ENCODE measurements around the gene DPPA2.

The DPPA2 gene

GRCh38 chr3:109325657-109326056 is 9.3 kb upstream of the DPPA2 start:
- no peak for DNase-seq (ENCODE audit: low read depth in 3 of 3)

DNA sequence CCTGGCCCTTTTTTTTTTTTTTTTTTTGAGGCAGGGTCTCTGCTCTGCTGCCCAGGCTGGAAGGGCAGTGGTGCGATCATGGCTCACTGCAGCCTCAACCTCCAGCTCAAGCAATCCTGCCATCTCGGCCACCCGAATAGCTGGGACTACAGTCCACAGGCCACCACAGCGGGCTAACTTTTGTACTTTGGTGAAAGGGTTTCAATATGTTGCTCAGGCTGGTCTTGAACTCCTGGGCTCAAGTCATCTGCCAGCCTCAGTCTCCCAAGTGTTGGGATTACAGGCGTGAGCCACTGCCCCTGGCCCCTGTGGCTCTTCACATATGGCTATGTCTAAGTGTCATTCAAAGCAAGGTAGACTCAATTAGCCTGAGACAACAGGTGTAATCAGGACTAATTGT is 8.8 kb upstream of the DPPA2 start:
- no peak for DNase-seq (ENCODE audit: low read depth in 3 of 3)

DNA sequence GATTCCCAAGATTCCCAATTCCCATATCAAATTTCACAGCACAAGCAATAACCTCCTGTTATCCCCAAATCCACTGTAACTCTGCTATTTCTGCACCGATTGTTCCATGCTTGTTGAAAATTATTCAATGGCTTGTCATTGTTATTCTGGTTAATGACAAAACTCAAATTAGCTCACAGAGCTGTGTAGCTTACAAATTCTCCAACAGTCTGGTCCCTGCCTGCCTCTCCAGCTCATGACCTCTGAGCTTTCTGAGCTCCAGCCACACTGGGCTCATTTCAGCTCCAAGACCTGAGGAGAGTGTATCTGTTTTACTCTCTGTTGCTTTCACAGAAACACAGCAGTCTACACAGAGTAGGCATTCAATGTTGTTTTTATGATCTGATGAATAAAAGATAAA is 3.3 kb downstream of the DPPA2 start:
- no peak for DNase-seq (ENCODE audit: low read depth in 3 of 3)

- DNase-seq (ENCODE audit: low read depth in 3 of 3): no peak
These were observed 18.8 kb downstream of the DPPA2 start for GRCh38 chr3:109297496-109297895.

- DNase-seq (ENCODE audit: low read depth in 3 of 3): no peak
These were observed 32.2 kb downstream of the DPPA2 start for GRCh38 chr3:109284071-109284470.

- no peak for DNase-seq (ENCODE audit: low read depth in 3 of 3)
These were observed 37.8 kb downstream of the DPPA2 start for GRCh38 chr3:109278546-109278945.

DNA sequence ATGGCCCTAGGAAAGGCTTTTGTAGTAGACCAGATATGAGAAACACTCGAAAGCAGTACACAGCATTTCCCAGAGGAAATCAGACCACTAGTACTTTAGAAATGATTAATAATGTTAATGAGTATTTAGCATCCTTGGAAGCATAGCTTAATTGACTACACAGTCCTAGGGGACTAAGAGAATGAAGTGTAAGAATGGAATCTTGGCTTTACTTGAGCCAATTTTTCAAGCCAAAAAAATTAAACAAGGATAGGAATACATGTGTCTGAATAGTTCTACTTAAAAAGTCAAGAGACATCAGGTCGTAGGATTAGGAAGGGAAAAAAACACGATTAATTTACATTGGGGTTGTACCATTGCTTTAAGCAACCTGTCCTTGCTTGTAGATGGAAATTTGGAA is 38.2 kb downstream of the DPPA2 start:
- no peak for DNase-seq (ENCODE audit: low read depth in 3 of 3)

DNA sequence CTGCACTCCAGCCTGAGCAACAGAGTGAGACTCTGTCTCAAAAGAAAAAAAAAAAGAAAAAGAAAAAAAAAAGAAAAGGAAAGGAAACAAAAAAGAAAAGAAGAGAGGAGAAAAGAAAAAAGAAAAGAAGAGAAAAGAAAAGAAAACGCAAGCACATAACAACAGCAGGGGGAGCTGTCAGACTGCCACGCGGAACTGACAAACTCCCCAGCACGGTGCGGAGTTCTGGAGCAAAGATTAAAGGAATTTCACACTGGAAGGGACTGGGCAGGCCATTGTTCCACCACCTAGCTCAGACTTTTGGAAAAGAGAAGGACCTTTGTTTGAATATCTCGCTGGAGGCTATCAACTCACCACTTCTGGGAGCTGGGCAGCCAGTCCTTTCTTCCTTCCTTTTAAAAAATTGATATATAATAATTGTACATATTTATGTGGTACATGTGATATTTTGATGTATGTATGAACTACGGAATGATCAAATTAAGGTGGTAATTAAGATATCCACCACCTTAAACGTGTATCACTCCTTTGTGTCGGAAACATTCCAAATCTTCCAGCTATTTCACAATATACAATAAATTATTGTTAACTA is 40.5 kb downstream of the DPPA2 start:
- DNase-seq (ENCODE audit: low read depth in 3 of 3): no peak

GRCh38 chr3:109270779-109271178 is 45.5 kb downstream of the DPPA2 start:
- no peak for DNase-seq (ENCODE audit: low read depth in 3 of 3)

DNA sequence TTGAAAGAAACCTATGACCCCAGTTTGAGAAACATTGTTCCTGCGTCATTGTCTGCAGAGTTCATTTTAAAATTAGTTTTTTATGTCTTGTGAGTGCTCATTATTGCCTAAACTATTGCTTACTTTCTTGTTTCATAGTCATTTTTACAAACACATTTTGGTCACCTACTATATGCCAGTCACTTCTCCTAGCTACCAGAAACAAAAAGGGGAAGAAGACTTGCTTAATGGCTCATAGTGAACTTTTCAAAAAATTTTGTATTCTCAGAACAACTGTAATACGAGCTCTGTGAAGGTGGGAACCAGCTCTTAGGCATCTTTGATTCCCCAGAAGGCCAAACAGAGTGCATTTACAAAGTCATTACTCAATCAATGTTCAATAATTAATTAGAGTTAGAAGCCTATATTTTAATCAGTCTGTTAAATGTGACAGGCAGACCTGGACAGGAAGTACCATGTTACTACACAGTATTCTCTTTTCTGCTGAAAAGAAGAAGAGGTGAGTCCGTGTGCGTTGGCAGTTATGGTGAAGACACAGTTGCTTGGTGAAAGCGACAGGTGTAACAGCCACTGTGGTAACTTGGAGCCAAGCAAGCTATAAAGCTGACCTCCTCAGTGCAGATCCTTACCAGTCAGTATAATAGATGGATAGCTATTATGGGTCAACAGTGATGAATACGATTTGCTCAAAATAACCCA is 46.6 kb downstream of the DPPA2 start:
- DNase-seq (ENCODE audit: low read depth in 3 of 3): no peak

DNA sequence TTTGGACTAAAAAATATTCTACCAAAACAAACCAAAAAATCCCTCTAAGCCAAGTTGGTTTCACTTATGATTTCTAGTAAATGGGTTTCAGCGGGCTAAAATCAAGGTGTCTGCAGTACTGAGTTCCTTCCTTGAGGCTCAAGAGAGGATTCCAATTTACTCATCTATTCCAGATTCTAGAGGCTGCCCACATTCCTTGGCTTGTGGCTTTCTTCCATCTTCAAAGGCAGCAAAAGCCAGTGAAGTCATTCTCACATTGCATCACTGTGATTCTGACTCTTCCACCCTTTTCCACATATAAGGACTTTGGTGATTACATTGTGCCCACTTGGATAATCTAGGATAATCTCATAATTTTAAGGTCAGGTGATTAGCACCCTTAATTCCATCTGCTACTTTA is 48.1 kb downstream of the DPPA2 start:
- no peak for DNase-seq (ENCODE audit: low read depth in 3 of 3)

GRCh38 chr3:109265295-109265694 is 51.0 kb downstream of the DPPA2 start:
- no peak for DNase-seq (ENCODE audit: low read depth in 3 of 3)

GRCh38 chr3:109257269-109257668 is 59.0 kb downstream of the DPPA2 start:
- no peak for DNase-seq (ENCODE audit: low read depth in 3 of 3)

GRCh38 chr3:109254770-109255169 is 61.5 kb downstream of the DPPA2 start:
- no peak for DNase-seq (ENCODE audit: low read depth in 3 of 3)

GRCh38 chr3:109252641-109253040 is 63.7 kb downstream of the DPPA2 start:
- DNase-seq (ENCODE audit: low read depth in 3 of 3): no peak
